A549 (cell line): ENCODE data around the gene MSL2. TPM values are rescaled to one million over a fixed set of nuclear protein-coding genes. Genes with fewer than 3 reads are reported as not detected.
A peak's percentile ranks its signal among the peaks of the same experiment; 100 is the strongest.

Source experiments
- ATAC-seq, 2 experiments: fragments of 200-7000 bp in 1 of 2; fragments of >200 bp in 1 of 2; cut with Nextera tagmentation in 1 of 2; cut with Tn5 transposase in 1 of 2; 3 replicates each; pipeline versions ENCODE4 v1.8.0 to v1.9.1; 2018 to 2020; ENCODE audit warnings: mild to moderate bottlenecking in 1 of 2, moderate library complexity in 1 of 2
- CTCF ChIA-PET: fragments of 300-600 bp; sonication (Branson Sonifier 250); formaldehyde crosslinking; extraction: SDS; loops from one replicate; lab custom pipeline; 2021; ENCODE audit warnings: antibody characterized with exemption, inconsistent platforms; lab: Yijun Ruan, JAX
- POLR2A ChIA-PET: fragments of 350-600 bp; formaldehyde crosslinking; extraction: SDS; loops from one replicate; lab custom pipeline; 2021; ENCODE audit warnings: antibody characterized with exemption, inconsistent platforms; lab: Yijun Ruan, JAX
- DNase-seq, 2 experiments: peaks; one replicate each; pipeline versions ENCODE4 v3.0.0 to v3.0.0-alpha.2; 2011 to 2016; ENCODE audit warnings: low read depth in 1 of 2, low spot score in 1 of 2
- FAIRE-seq: peaks from 2 replicates; lab custom pipeline; 2011; peaks lifted over from hg19 to GRCh38; lab: Jason Lieb, UNC
- H3K27ac ChIP-seq, 2 experiments: fragments of >200 bp; sonication (Bioruptor Twin); formaldehyde crosslinking; 3 replicates each; pipeline ENCODE4 v1.5.1; 2016 to 2017
- H3K4me1 ChIP-seq: fragments of >200 bp; sonication (Bioruptor Twin); formaldehyde crosslinking; 3 replicates; pipeline ENCODE4 v1.6.1; 2016
- H3K4me2 ChIP-seq: fragments of >200 bp; sonication (Bioruptor Twin); formaldehyde crosslinking; 3 replicates; pipeline ENCODE4 v1.6.1; 2016
- H3K4me3 ChIP-seq: fragments of >200 bp; sonication (Bioruptor Twin); formaldehyde crosslinking; 3 replicates; pipeline ENCODE4 v1.5.1; 2016
- H3K9me3 ChIP-seq: fragments of >200 bp; sonication (Bioruptor Twin); formaldehyde crosslinking; 3 replicates; pipeline ENCODE4 v1.6.1; 2016
- BCL3 ChIP-seq: fragments of >200 bp; sonication (Bioruptor Twin); formaldehyde crosslinking; IDR thresholded peaks from 3 replicates; pipeline ENCODE4 v1.6.1; 2016
- CBX2 ChIP-seq: fragments of 200-600 bp; sonication (generic); IDR thresholded peaks from 2 replicates; pipeline ENCODE4 v1.6.1; 2016; ENCODE audit warnings: low read depth, mild to moderate bottlenecking, borderline replicate concordance
- CEBPB ChIP-seq, 2 experiments: fragments of >200 bp in 1 of 2; sonication (Bioruptor Twin) in 1 of 2; formaldehyde crosslinking in 1 of 2; IDR thresholded peaks; 2 replicates each; pipeline ENCODE4 v1.6.1; 2012 to 2016
- CHD2 ChIP-seq: fragments of 150-350 bp; IDR thresholded peaks from 2 replicates; pipeline ENCODE4 v1.6.1; 2014; ENCODE audit warnings: low read length; ENCODE audit not compliant: partially characterized antibody
- EHF ChIP-seq: fragments of 250-450 bp; sonication (Bioruptor Pico); IDR thresholded peaks from 2 replicates; pipeline ENCODE4 v1.5.0; 2020; ENCODE audit warnings: mild to moderate bottlenecking
- ELK1 ChIP-seq: fragments of 150-350 bp; IDR thresholded peaks from 2 replicates; pipeline ENCODE4 v1.6.1; 2014; ENCODE audit warnings: low read depth, mild to moderate bottlenecking, low read length
- FOSB ChIP-seq: fragments of 250-450 bp; sonication (Bioruptor Pico); IDR thresholded peaks from 2 replicates; pipeline ENCODE4 v1.5.0; 2020; ENCODE audit warnings: mild to moderate bottlenecking, moderate library complexity
- FOSL2 ChIP-seq, 2 experiments: fragments of 450-650 bp in 1 of 2; fragments of >200 bp in 1 of 2; sonication (Bioruptor Twin) in 1 of 2; formaldehyde crosslinking; IDR thresholded peaks; 2 replicates each; pipeline versions ENCODE4 v1.5.0 to v1.6.1; 2016 to 2020; ENCODE audit warnings: mild to moderate bottlenecking in 1 of 2, moderate library complexity in 1 of 2
- GATA3 ChIP-seq: IDR thresholded peaks from 2 replicates; pipeline ENCODE4 v1.6.1; 2012; ENCODE audit warnings: borderline replicate concordance
- HDAC2 ChIP-seq: fragments of 200-600 bp; sonication (generic); IDR thresholded peaks from 2 replicates; pipeline ENCODE4 v1.6.1; 2016
- HMGXB4 ChIP-seq: fragments of 250-450 bp; sonication (Bioruptor Pico); IDR thresholded peaks from 2 replicates; pipeline ENCODE4 v1.5.0; 2021; ENCODE audit warnings: mild to moderate bottlenecking, moderate library complexity, borderline replicate concordance
- HOXB13 ChIP-seq: fragments of 250-450 bp; sonication (Bioruptor Pico); IDR thresholded peaks from 2 replicates; pipeline ENCODE4 v1.5.0; 2020; ENCODE audit warnings: low read depth, mild to moderate bottlenecking, moderate library complexity
- KDM1A ChIP-seq: fragments of 200-600 bp; sonication (generic); IDR thresholded peaks from 2 replicates; pipeline ENCODE4 v1.6.1; 2016; ENCODE audit warnings: low read depth, mild to moderate bottlenecking
- KDM5A ChIP-seq: fragments of 200-600 bp; sonication (generic); IDR thresholded peaks from 2 replicates; pipeline ENCODE4 v1.6.1; 2016; ENCODE audit warnings: antibody characterized with exemption, mild to moderate bottlenecking
- NPAS2 ChIP-seq: fragments of 250-450 bp; sonication (Bioruptor Pico); IDR thresholded peaks from 2 replicates; pipeline ENCODE4 v1.8.0; 2022; ENCODE audit warnings: mild to moderate bottlenecking, moderate library complexity, borderline replicate concordance
- PBX3 ChIP-seq: IDR thresholded peaks from 2 replicates; pipeline ENCODE4 v1.6.1; 2012
- PHF8 ChIP-seq: fragments of 200-600 bp; sonication (generic); IDR thresholded peaks from 2 replicates; pipeline ENCODE4 v1.6.1; 2016; ENCODE audit warnings: low read depth, mild to moderate bottlenecking, antibody characterized with exemption, moderate library complexity, borderline replicate concordance
- POLR2A ChIP-seq: IDR thresholded peaks from 2 replicates; pipeline ENCODE4 v1.6.1; 2012; ENCODE audit warnings: mild to moderate bottlenecking, low read length
- POLR2AphosphoS2 ChIP-seq: conservative IDR thresholded peaks from 2 replicates; pipeline ENCODE4 v1.6.1; 2012; ENCODE audit warnings: low read length, improper control_type of control experiment, inconsistent platforms
- RAD21 ChIP-seq, 2 experiments: fragments of >200 bp in 1 of 2; sonication (Bioruptor Twin) in 1 of 2; formaldehyde crosslinking in 1 of 2; IDR thresholded peaks in 1 of 2; conservative IDR thresholded peaks in 1 of 2; 2 replicates in 1 of 2; 3 replicates in 1 of 2; pipeline ENCODE4 v1.6.1; 2012 to 2018; ENCODE audit warnings: inconsistent platforms in 1 of 2
- RARB ChIP-seq: fragments of 250-450 bp; sonication (Bioruptor Pico); IDR thresholded peaks from 2 replicates; pipeline ENCODE4 v1.8.0; 2021; ENCODE audit warnings: mild to moderate bottlenecking, moderate library complexity
- RFX5 ChIP-seq: fragments of 450-650 bp; IDR thresholded peaks from 2 replicates; pipeline ENCODE4 v1.7.1; 2014; ENCODE audit warnings: antibody characterized with exemption, mild to moderate bottlenecking, moderate library complexity
- SMC3 ChIP-seq: fragments of >200 bp; sonication (Bioruptor Twin); formaldehyde crosslinking; IDR thresholded peaks from 3 replicates; pipeline ENCODE4 v1.6.1; 2018; ENCODE audit warnings: inconsistent platforms
- USF2 ChIP-seq: fragments of 450-650 bp; IDR thresholded peaks from 2 replicates; pipeline ENCODE4 v1.6.1; 2014; ENCODE audit warnings: antibody characterized with exemption
- ZSCAN20 ChIP-seq: fragments of 250-450 bp; sonication (Bioruptor Pico); IDR thresholded peaks from 2 replicates; pipeline ENCODE4 v1.8.0; 2022; ENCODE audit warnings: mild to moderate bottlenecking, moderate library complexity
- WGBS: methylation state at CpG from one replicate; pipeline ENCODE4 v1.1.6; 2017; ENCODE audit errors: missing lambda C conversion rate; 5-methylcytosine and 5-hydroxymethylcytosine counted together
- polyA minus RNA-seq: library from RNA; depleted of rRNA, polyadenylated mRNA; stranded (reverse); fragments of >200 nt; gene quantifications from 2 replicates; pipeline ENCODE4 v1.2.3, GENCODE V29; 2011; rRNA and poly(A)+ RNA removed
- polyA plus RNA-seq, 4 experiments: library from polyadenylated mRNA; depleted of rRNA in 3 of 4; stranded (reverse); fragments of >200 nt; fragmentation: RNase III in 1 of 4; extraction: RNeasy Plus Mini Kit Qiagen cat#74134 plus additional on column Dnase treatment in 1 of 4; gene quantifications; 2 replicates in 3 of 4; 3 replicates in 1 of 4; pipeline ENCODE4 v1.2.3, GENCODE V29; 2011 to 2017

Gene MSL2
- polyA plus RNA-seq (2011; rRNA removed) = 8.4 and 9.9 TPM in 2 replicates
- polyA plus RNA-seq (2012; cell fraction: cytosol; rRNA removed) = 1.8 and 1.9 TPM in 2 replicates
- polyA plus RNA-seq (2012; cell fraction: nucleus; rRNA removed) = 1.4 and 2.5 TPM in 2 replicates
- 9.4 to 10.2 TPM (median 10.1 TPM) in 3 replicates for polyA plus RNA-seq (2017; fragmentation: RNase III; extraction: RNeasy Plus Mini Kit Qiagen cat#74134 plus additional on column Dnase treatment)
- 8.6 and 8.7 TPM in 2 replicates for polyA minus RNA-seq

GRCh38 chr3:136196064-136196400, at the start of gene MSL2:
Gene MSL2 (minus strand): TSS chr3:136196335. CDS start chr3:136195113, 1,222 bp downstream.
- H3K9me3 ChIP-seq = peaks cover 5% of the 10 kb centered on the region; the same call in 1 of the 3 replicates
- ChIA-PET CTCF (interaction anchor here (0.7 to 1.1 kb wide), 3 partner anchors 8 to 156 kb away, joined by 3 read pairs; no protein-coding TSS in a partner anchor), POLR2A (interaction anchor here (0.7 to 2.2 kb wide), 19 partner anchors 9 to 787 kb away, joined by 3 to 28 read pairs (median 5); partner anchors contain the start of genes NCK1, SLC35G2 and STAG1)
- peaks cover 16% of the 10 kb centered on the region for H3K4me1 ChIP-seq
- no peak for TF ChIP-seq ZSCAN20 (CRISPR knock-in tag)
- TF ChIP-seq PHF8 = peak; percentile 70; the same call in 1 of the 2 replicates
- TF ChIP-seq EHF = no peak
- TF ChIP-seq PBX3 = 0 out of 2 replicates have a peak, but pooled peaks have one; percentile 12
- 0 out of 2 replicates have a peak, but pooled peaks have one; percentile 28 for TF ChIP-seq HMGXB4 (CRISPR knock-in tag)
- peak; percentile 56 for TF ChIP-seq POLR2A
- 0 out of 3 replicates have a peak, but pooled peaks have one; percentile 2 for TF ChIP-seq BCL3
- 0% methylated on average over 8 of the region's 37 CpGs for WGBS
- H3K27ac ChIP-seq = peak within 1 kb of the TSS; percentile 97 to 99
- ATAC-seq = no peak; a peak in 1 of 6 replicates
- no peak for FAIRE-seq
- H3K4me2 ChIP-seq = peak within 1 kb of the TSS; percentile 91
- peak within 1 kb of the TSS; percentile 82 for H3K4me3 ChIP-seq
- DNase-seq = no peak

- DNase-seq (no peak), FAIRE-seq (no peak), ATAC-seq (no peak)
- Histone ChIP-seq H3K4me2 (no peak overlapping the region), H3K4me3 (no peak overlapping the region), H3K4me1 (peaks cover 4% of the 10 kb centered on the region; the same call in 1 of the 3 replicates), H3K27ac (no peak overlapping the region), H3K9me3 (no peaks in the 10 kb centered on the region)
- ChIA-PET CTCF (interaction anchor here (0.7 kb wide), 1 partner anchor 34 kb away, joined by 3 read pairs; no protein-coding TSS in a partner anchor), POLR2A (no interaction called here)
- TF ChIP-seq RFX5 (no peak), CEBPB (IDR thresholded peaks at IDR 0.05) (no peak), RAD21 (conservative IDR thresholded peaks at IDR 0.05 in 1 of 2, IDR thresholded peaks at IDR 0.05 in 1 of 2) (no peak), KDM5A (no peak), KDM1A (no peak), FOSL2 (IDR thresholded peaks at IDR 0.05) (no peak), FOSL2 (CRISPR knock-in tag; IDR thresholded peaks at IDR 0.05) (no peak), USF2 (no peak), SMC3 (no peak), GATA3 (no peak), POLR2AphosphoS2 (no peak), HDAC2 (no peak), CBX2 (no peak), CHD2 (no peak), HOXB13 (CRISPR knock-in tag) (no peak), BCL3 (no peak), ELK1 (no peak), FOSB (CRISPR knock-in tag) (no peak), RARB (CRISPR knock-in tag) (no peak), NPAS2 (CRISPR knock-in tag) (no peak)
- 71% methylated on average over 3 of the region's 3 CpGs for WGBS
Observed at GRCh38 chr3:136245691-136246090, 49.6 kb upstream of the MSL2 start.
